GM23338 (cell line): ENCODE measurements around the gene PROP1. TPM values are rescaled to one million over a fixed set of nuclear protein-coding genes. Genes with fewer than 3 reads are reported as not detected.

Experiments
- ATAC-seq: fragments of 200-7000 bp; cut with Tn5 transposase; 3 replicates; pipeline ENCODE4 v1.9.1; 2020
- DNase-seq: peaks from one replicate; pipeline ENCODE4 v3.0.0-alpha.2; 2015; ENCODE audit warnings: low spot score
- H2AFZ ChIP-seq: fragments of 200-600 bp; sonication (generic); 2 replicates; pipeline ENCODE4 v1.8.0; 2016; ENCODE audit warnings: antibody characterized with exemption, mild to moderate bottlenecking, moderate library complexity
- H3F3A ChIP-seq: fragments of 200-600 bp; sonication (generic); replicated peaks from 2 replicates; pipeline ENCODE4 v1.8.0; 2017; ENCODE audit warnings: antibody characterized with exemption, mixed run types, low read depth
- H3K27ac ChIP-seq: fragments of 200-600 bp; sonication (generic); 2 replicates; pipeline ENCODE4 v1.6.1; 2016; ENCODE audit warnings: low read depth
- H3K27me3 ChIP-seq: fragments of 200-600 bp; sonication (generic); 2 replicates; pipeline ENCODE4 v1.8.0; 2016; ENCODE audit warnings: mild to moderate bottlenecking, mixed run types, moderate library complexity; ENCODE audit not compliant: insufficient read depth
- H3K36me3 ChIP-seq: fragments of 200-600 bp; sonication (generic); 2 replicates; pipeline ENCODE4 v1.8.0; 2016; ENCODE audit warnings: mild to moderate bottlenecking; ENCODE audit not compliant: insufficient read depth
- H3K4me1 ChIP-seq: fragments of 200-600 bp; sonication (generic); 2 replicates; pipeline ENCODE4 v1.8.0; 2016; ENCODE audit warnings: mild to moderate bottlenecking, moderate library complexity; ENCODE audit not compliant: insufficient read depth
- H3K4me2 ChIP-seq: fragments of 200-600 bp; sonication (generic); 2 replicates; pipeline ENCODE4 v1.7.1; 2017; ENCODE audit warnings: mixed run types
- H3K4me3 ChIP-seq: fragments of 200-600 bp; sonication (generic); 2 replicates; pipeline ENCODE4 v1.6.1; 2016; ENCODE audit warnings: mixed run types
- H3K79me2 ChIP-seq: fragments of 200-600 bp; sonication (generic); replicated peaks from 2 replicates; pipeline ENCODE4 v1.8.0; 2017; ENCODE audit warnings: mild to moderate bottlenecking; ENCODE audit not compliant: insufficient read depth
- H3K9me2 ChIP-seq: fragments of 200-600 bp; sonication (generic); 2 replicates; pipeline ENCODE4 v1.8.0; 2017; ENCODE audit not compliant: insufficient read depth
- H4K20me1 ChIP-seq: fragments of 200-600 bp; sonication (generic); replicated peaks from 2 replicates; pipeline ENCODE4 v1.8.0; 2017; ENCODE audit warnings: mild to moderate bottlenecking; ENCODE audit not compliant: insufficient read depth
- H3K27ac Mint-ChIP-seq: 2 replicates; pipeline ENCODE4 v1.8.0; 2020; ENCODE audit warnings: inconsistent platforms, mild to moderate bottlenecking, moderate library complexity, mixed read lengths
- H3K27me3 Mint-ChIP-seq: 3 replicates; pipeline ENCODE4 v1.8.0; 2022; ENCODE audit warnings: low read depth, mild to moderate bottlenecking, moderate library complexity, mixed read lengths, inconsistent platforms; ENCODE audit not compliant: insufficient read depth, poor library complexity
- H3K36me3 Mint-ChIP-seq: 3 replicates; pipeline ENCODE4 v1.8.0; 2021; ENCODE audit warnings: low read depth, mild to moderate bottlenecking, inconsistent platforms, moderate library complexity, mixed read lengths
- H3K4me1 Mint-ChIP-seq: 3 replicates; pipeline ENCODE4 v1.8.0; 2020; ENCODE audit warnings: mild to moderate bottlenecking, inconsistent platforms, mixed read lengths
- H3K4me3 Mint-ChIP-seq: 3 replicates; pipeline ENCODE4 v1.8.0; 2021; ENCODE audit warnings: moderate library complexity, mild to moderate bottlenecking, inconsistent platforms, mixed read lengths
- H3K9me3 Mint-ChIP-seq: 3 replicates; pipeline ENCODE4 v1.8.0; 2020; ENCODE audit warnings: moderate library complexity, mild to moderate bottlenecking, inconsistent platforms, mixed read lengths
- CREB1 ChIP-seq: fragments of 250-450 bp; sonication (Bioruptor Pico); IDR thresholded peaks from 2 replicates; pipeline ENCODE4 v1.5.0; 2020; ENCODE audit warnings: low read depth, mild to moderate bottlenecking, moderate library complexity
- CTCF ChIP-seq, 2 experiments: fragments of 200-600 bp in 1 of 2; sonication (generic) in 1 of 2; conservative IDR thresholded peaks; 2 replicates each; pipeline versions ENCODE4 v1.5.1 to v1.6.1; 2016 to 2017; ENCODE audit warnings: antibody characterized with exemption in 2 of 2, low read depth in 2 of 2, mild to moderate bottlenecking in 2 of 2, moderate library complexity in 1 of 2
- ETS1 ChIP-seq: IDR thresholded peaks from 2 replicates; pipeline ENCODE4 v1.6.1; 2016; ENCODE audit warnings: antibody characterized with exemption
- EZH2 ChIP-seq: fragments of 200-600 bp; sonication (generic); IDR thresholded peaks from one replicate; pipeline ENCODE4 v1.8.0; 2017; ENCODE audit warnings: antibody characterized with exemption, mild to moderate bottlenecking, low read depth; ENCODE audit not compliant: unreplicated experiment
- EZH2phosphoT487 ChIP-seq: fragments of 200-600 bp; sonication (generic); IDR thresholded peaks from one replicate; pipeline ENCODE4 v1.8.1; 2018; ENCODE audit warnings: antibody characterized with exemption; ENCODE audit not compliant: unreplicated experiment
- JUNB ChIP-seq: IDR thresholded peaks from one replicate; pipeline ENCODE4 v1.6.1; 2016; ENCODE audit warnings: antibody characterized with exemption; ENCODE audit not compliant: unreplicated experiment
- NANOG ChIP-seq: IDR thresholded peaks from 2 replicates; pipeline ENCODE4 v1.6.1; 2016; ENCODE audit warnings: antibody characterized with exemption, borderline replicate concordance
- REST ChIP-seq: IDR thresholded peaks from one replicate; pipeline ENCODE4 v1.6.1; 2018; ENCODE audit warnings: antibody characterized with exemption; ENCODE audit not compliant: unreplicated experiment
- STAT1 ChIP-seq: IDR thresholded peaks from one replicate; pipeline ENCODE4 v1.6.1; 2016; ENCODE audit warnings: antibody characterized with exemption; ENCODE audit not compliant: unreplicated experiment
- ZNF114 ChIP-seq: fragments of 250-450 bp; sonication (Bioruptor Pico); IDR thresholded peaks from 2 replicates; pipeline ENCODE4 v1.5.0; 2020; ENCODE audit warnings: mild to moderate bottlenecking, moderate library complexity
- ZNF331 ChIP-seq: fragments of 250-450 bp; sonication (Bioruptor Pico); IDR thresholded peaks from 2 replicates; pipeline ENCODE4 v1.5.0; 2020; ENCODE audit warnings: low read depth, mild to moderate bottlenecking, moderate library complexity
- ZNF462 ChIP-seq: fragments of 250-450 bp; sonication (Bioruptor Pico); IDR thresholded peaks from 2 replicates; pipeline ENCODE4 v1.5.0; 2020; ENCODE audit warnings: mild to moderate bottlenecking, moderate library complexity
- polyA plus RNA-seq: library from polyadenylated mRNA; unstranded; fragments of >200 nt; fragmentation: Nextera tagmentation; extraction: Ambion mirVana; gene quantifications from 2 replicates; pipeline ENCODE4 v1.2.1, GENCODE V29; 2016
- total RNA-seq: library from RNA; depleted of rRNA; stranded (reverse); fragments of >200 nt; shearing (Covaris generic); gene quantifications from 2 replicates; pipeline ENCODE4 v1.2.3, GENCODE V29; 2014

Gene PROP1
- total and polyA plus RNA-seq, 2 experiments from 2014 or later = not detected

GRCh38 chr5:177987326-177987725, 8.7 kb downstream of the PROP1 start:
- Mint-ChIP-seq H3K27me3 (peaks cover 35% of the 10 kb centered on the region), H3K27ac (no peak overlapping the region), H3K36me3 (no peaks in the 10 kb centered on the region), H3K4me3 (no peak overlapping the region), H3K4me1 (peaks cover 3% of the 10 kb centered on the region; the same call in 1 of the 3 replicates), H3K9me3 (no peaks in the 10 kb centered on the region)
- H2AFZ ChIP-seq = no peak overlapping the region
- DNase-seq (no peak), ATAC-seq (no peak)
- TF ChIP-seq EZH2phosphoT487 (no peak), CREB1 (no peak), JUNB (no peak), STAT1 (no peak), NANOG (no peak), EZH2 (no peak), ZNF114 (CRISPR knock-in tag) (no peak), ETS1 (no peak), CTCF (conservative IDR thresholded peaks at IDR 0.05; ENCODE audit: low read depth in 2 of 2) (no peak), ZNF462 (CRISPR knock-in tag) (no peak), ZNF331 (CRISPR knock-in tag) (no peak), REST (no peak)
- no peaks in the 10 kb centered on the region for H3K9me2 ChIP-seq
- no peak overlapping the region for H3K4me3 ChIP-seq
- H4K20me1 ChIP-seq = no peaks in the 10 kb centered on the region
- H3F3A ChIP-seq = no peaks in the 10 kb centered on the region
- H3K27me3 ChIP-seq = peaks cover 35% of the 10 kb centered on the region
- no peaks in the 10 kb centered on the region for H3K36me3 ChIP-seq
- no peak overlapping the region for H3K4me2 ChIP-seq
- H3K4me1 ChIP-seq = no peaks in the 10 kb centered on the region
- no peaks in the 10 kb centered on the region for H3K79me2 ChIP-seq
- H3K27ac ChIP-seq = no peak overlapping the region
